ENCODE results near the gene CD300A. TPM values are rescaled to one million over a fixed set of nuclear protein-coding genes. Genes with fewer than 3 reads are reported as not detected.

The CD300A gene
- total RNA-seq, 1 donor from 2014 or later = not detected

GRCh38 chr17:74527756-74528155 is 61.3 kb downstream of the CD300A start:
- no peak for TF ChIP-seq CTCF (IDR thresholded peaks at IDR 0.05)
- DNase-seq (ENCODE audit: low spot score) = peak; percentile 17
- Mint-ChIP-seq H3K4me3 (ENCODE audit: unreplicated experiment) (no peak overlapping the region), H3K4me1 (ENCODE audit: low read depth) (no peaks in the 10 kb centered on the region), H3K36me3 (ENCODE audit: low read depth) (no peaks in the 10 kb centered on the region), H3K27me3 (ENCODE audit: low read depth) (peaks cover 47% of the 10 kb centered on the region), H3K27ac (ENCODE audit: unreplicated experiment) (no peak overlapping the region), H3K9me3 (ENCODE audit: low read depth) (peaks cover 3% of the 10 kb centered on the region)

DNA sequence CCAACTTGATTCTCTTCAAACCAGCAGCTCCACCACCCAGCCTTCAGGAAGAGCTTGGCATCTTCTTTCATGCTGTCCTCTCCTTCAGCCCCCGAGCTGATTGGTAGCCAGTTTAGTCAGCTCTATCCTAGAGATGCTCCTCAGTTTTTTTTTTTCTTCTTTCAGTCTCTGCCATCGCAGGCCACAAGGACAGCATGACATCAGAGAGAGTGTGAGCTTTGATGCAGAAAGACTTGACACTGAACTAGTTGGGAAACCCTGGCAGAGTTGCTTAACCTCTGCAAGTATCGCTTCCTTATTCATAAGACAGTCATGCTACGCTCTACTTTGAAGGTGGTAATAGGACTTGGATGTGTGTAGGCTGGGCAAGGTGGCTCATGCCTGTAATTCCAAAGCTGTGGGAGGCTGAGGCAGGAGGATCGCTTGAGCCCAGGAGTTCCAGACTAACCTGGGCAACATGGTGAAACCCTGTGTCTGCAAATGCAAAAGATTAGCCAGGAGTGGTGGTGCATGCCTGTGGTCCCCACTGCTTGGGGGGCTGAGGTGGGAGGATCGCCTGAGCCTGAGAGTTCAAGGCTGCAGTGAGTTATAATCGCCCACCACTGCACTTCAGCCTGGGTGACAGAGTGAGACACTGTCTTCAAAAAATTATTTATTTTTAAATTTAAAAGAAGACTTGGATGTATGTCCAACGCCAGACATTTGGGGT is 62.2 kb downstream of the CD300A start:
- peak; percentile 29 for DNase-seq (ENCODE audit: low spot score)
- H3K4me3 Mint-ChIP-seq (ENCODE audit: unreplicated experiment) = no peak overlapping the region
- H3K36me3 Mint-ChIP-seq (ENCODE audit: low read depth) = no peaks in the 10 kb centered on the region
- peaks cover 45% of the 10 kb centered on the region for H3K27me3 Mint-ChIP-seq (ENCODE audit: low read depth)
- H3K4me1 Mint-ChIP-seq (ENCODE audit: low read depth) = no peaks in the 10 kb centered on the region
- TF ChIP-seq CTCF (IDR thresholded peaks at IDR 0.05) = no peak
- no peak overlapping the region for H3K27ac Mint-ChIP-seq (ENCODE audit: unreplicated experiment)
- no peaks in the 10 kb centered on the region for H3K9me3 Mint-ChIP-seq (ENCODE audit: low read depth)

DNA sequence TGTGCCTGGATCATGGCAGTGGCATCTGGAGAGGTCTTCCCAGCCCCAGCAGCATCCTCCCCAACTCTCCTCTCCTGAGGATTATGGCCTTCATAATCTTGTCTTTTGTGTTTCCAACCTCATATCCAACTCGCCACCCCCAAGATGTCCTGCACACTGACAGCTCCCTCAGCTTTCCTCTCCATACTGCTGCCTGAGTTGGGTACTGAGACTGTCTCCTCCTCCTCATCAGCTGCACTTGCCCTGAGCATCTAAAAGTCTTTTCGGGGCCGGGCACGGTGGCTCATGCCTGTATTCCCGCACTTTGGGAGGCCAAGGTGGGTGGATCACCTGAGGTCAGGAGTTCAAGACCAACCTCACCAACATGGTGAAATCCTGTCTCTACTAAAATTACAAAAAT is 62.8 kb downstream of the CD300A start:
- no peaks in the 10 kb centered on the region for H3K9me3 Mint-ChIP-seq (ENCODE audit: low read depth)
- no peaks in the 10 kb centered on the region for H3K4me1 Mint-ChIP-seq (ENCODE audit: low read depth)
- peak; percentile 48 for DNase-seq (ENCODE audit: low spot score)
- peaks cover 40% of the 10 kb centered on the region for H3K27me3 Mint-ChIP-seq (ENCODE audit: low read depth)
- H3K27ac Mint-ChIP-seq (ENCODE audit: unreplicated experiment) = no peak overlapping the region
- no peak overlapping the region for H3K4me3 Mint-ChIP-seq (ENCODE audit: unreplicated experiment)
- TF ChIP-seq CTCF (IDR thresholded peaks at IDR 0.05) = no peak
- no peaks in the 10 kb centered on the region for H3K36me3 Mint-ChIP-seq (ENCODE audit: low read depth)

DNA sequence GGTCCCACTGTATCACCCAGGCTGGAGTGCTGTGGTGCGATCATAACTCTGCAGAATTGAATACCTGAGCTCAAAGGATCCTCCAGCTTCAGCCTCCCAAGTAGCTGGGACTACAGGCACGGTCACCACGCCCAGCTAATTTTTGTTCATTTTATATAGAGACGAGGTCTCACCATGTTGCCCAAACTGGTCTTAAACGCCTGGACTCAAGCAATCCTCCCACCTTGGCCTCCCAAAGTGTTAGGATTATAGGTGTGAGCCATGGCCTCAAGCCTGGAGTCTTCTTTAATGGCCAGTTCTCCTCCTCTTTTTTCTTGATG is 64.4 kb downstream of the CD300A start:
- Mint-ChIP-seq H3K36me3 (ENCODE audit: low read depth) (no peaks in the 10 kb centered on the region), H3K9me3 (ENCODE audit: low read depth) (peaks cover 2% of the 10 kb centered on the region), H3K27me3 (ENCODE audit: low read depth) (peaks cover 36% of the 10 kb centered on the region), H3K4me3 (ENCODE audit: unreplicated experiment) (no peak overlapping the region), H3K4me1 (ENCODE audit: low read depth) (no peaks in the 10 kb centered on the region), H3K27ac (ENCODE audit: unreplicated experiment) (no peak overlapping the region)
- DNase-seq (ENCODE audit: low spot score) = no peak
- TF ChIP-seq CTCF (IDR thresholded peaks at IDR 0.05) = no peak

DNA sequence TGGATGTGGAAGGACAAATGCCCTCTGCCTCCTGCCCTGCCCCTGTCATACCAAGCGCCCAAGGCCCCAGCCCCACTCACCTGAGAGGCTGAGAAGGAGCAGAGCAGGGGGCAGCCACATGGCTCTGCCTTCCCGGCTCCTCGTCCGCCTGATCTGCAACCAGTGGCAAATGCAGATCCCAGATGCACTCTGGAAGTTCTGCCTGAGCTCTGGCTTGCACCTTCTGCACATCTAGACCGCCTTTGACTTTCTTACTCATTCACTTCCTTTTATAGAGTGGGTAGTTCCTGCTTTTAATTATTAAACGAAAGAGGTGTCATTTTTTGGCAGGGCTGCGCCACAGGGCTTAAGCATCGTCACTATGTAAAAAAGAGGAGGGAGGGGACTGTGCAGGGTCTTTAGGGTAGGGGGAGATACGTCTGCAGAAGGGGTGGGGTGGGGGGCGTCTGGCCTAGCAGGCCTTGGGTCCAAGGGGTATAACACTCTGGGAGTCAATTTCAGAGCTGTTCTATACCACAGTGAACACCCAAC is 64.9 kb downstream of the CD300A start, which contains the start of gene CD300LB:
Gene CD300LB (minus strand): TSS at position 245 of the 531 bp plus-strand sequence. CDS start 125 bp downstream, at position 120.
- DNase-seq (ENCODE audit: low spot score) = peak; percentile 77
- Mint-ChIP-seq H3K27ac (ENCODE audit: unreplicated experiment) (peak within 1 kb of the TSS; percentile 57), H3K4me3 (ENCODE audit: unreplicated experiment) (no peak within 1 kb of the TSS), H3K36me3 (ENCODE audit: low read depth) (no peaks in the 10 kb centered on the region), H3K9me3 (ENCODE audit: low read depth) (peaks cover 2% of the 10 kb centered on the region), H3K4me1 (ENCODE audit: low read depth) (no peaks in the 10 kb centered on the region), H3K27me3 (ENCODE audit: low read depth) (peaks cover 39% of the 10 kb centered on the region)
- TF ChIP-seq CTCF (IDR thresholded peaks at IDR 0.05) = no peak

All from chondrocyte (in vitro differentiated cells).